WERI-Rb-1 (cell line): ENCODE data around the gene WFDC8.

ENCODE experiments used
- DNase-seq: peaks from one replicate; pipeline ENCODE4 v3.0.0-alpha.2; 2020
- H3K27ac ChIP-seq: fragments of 250-450 bp; sonication (Bioruptor Pico); 2 replicates; pipeline ENCODE4 v1.5.1; 2020; ENCODE audit warnings: mild to moderate bottlenecking, moderate library complexity
- H3K27me3 ChIP-seq: fragments of 250-450 bp; sonication (Bioruptor Pico); 2 replicates; pipeline ENCODE4 v1.5.1; 2021; ENCODE audit warnings: mild to moderate bottlenecking, low read depth, moderate library complexity; ENCODE audit not compliant: insufficient read depth, severe bottlenecking
- H3K36me3 ChIP-seq: fragments of 250-450 bp; sonication (Bioruptor Pico); 2 replicates; pipeline ENCODE4 v1.5.1; 2020; ENCODE audit warnings: mild to moderate bottlenecking, moderate library complexity
- H3K4me3 ChIP-seq: 2 replicates; pipeline ENCODE4 v1.5.1; 2011; ENCODE audit warnings: low read depth, mild to moderate bottlenecking, control low read depth, low read length
- H3K9me3 ChIP-seq: fragments of 250-450 bp; sonication (Bioruptor Pico); 2 replicates; pipeline ENCODE4 v1.5.1; 2021; ENCODE audit warnings: mild to moderate bottlenecking, moderate library complexity; ENCODE audit not compliant: severe bottlenecking
- CTCF ChIP-seq: IDR thresholded peaks from 2 replicates; pipeline ENCODE4 v1.5.1; 2011; ENCODE audit warnings: low read depth, mild to moderate bottlenecking, control low read depth, inconsistent platforms, low read length

The WFDC8 gene

DNA sequence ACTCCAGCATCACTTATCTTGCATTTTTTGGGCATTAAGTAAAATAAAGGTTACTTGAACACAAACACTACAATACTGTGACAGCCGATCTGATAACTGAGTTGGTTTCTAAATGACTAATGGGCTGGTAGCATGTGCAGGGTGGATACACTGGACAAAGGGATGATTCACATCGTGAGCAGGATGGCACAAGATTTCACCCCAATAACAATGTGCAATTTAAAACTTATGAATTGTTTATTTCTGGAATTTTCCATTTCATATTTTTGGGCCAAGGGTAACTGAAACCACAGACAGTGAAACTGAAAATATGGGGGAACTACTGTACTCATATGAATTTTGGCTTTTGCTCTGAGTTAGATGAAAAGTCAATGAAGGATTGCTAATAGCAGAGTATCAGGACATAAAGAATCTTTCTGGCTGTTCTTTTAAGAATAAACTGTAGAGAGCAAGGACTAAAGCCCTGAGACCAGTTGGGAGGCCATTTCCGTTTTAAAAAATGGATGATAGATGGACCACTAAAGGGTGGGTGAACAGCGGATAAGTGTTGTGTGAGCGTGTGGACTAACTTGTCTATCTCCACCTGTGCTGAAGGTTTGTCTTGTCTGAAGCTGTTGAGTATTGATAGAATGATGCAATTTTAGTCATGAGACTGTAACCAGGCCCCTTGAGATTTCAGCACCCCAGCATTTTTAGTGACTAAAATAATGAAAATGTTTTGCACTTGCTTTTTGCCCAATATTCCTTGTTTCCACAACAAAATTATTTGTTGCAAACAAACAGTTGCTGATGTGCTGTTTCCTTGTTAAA lies 71.9 kb downstream of the WFDC8 start:
- Histone ChIP-seq H3K36me3 (no peaks in the 10 kb centered on the region), H3K27ac (no peak overlapping the region), H3K27me3 (no peaks in the 10 kb centered on the region), H3K4me3 (no peak overlapping the region), H3K9me3 (no peaks in the 10 kb centered on the region)
- no peak for DNase-seq
- no peak for TF ChIP-seq CTCF

- no peak overlapping the region for H3K4me3 ChIP-seq
- no peak for DNase-seq
- no peak overlapping the region for H3K27ac ChIP-seq
- no peaks in the 10 kb centered on the region for H3K36me3 ChIP-seq
- no peaks in the 10 kb centered on the region for H3K27me3 ChIP-seq
- TF ChIP-seq CTCF: no peak
- H3K9me3 ChIP-seq: no peaks in the 10 kb centered on the region
These were observed 72.7 kb downstream of the WFDC8 start for GRCh38 chr20:45506398-45506797.

DNA sequence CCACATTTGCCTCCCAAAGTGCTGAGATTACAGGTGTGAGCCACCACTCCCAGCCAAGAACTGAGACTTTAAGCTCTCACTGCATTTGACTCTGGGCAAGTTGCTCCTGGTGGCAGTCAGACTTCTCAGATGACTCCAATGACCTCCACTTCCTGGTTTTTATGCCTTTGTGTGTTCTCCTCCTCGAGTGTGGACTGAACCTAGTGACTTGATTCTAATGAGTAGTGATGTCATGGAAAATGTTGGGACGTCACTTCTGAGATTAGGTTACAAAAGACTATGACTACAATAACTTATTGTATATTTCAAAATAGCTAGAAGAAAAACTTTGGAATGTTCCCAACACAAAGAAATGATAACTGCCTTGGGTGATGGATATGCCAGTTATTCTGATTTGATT lies 75.7 kb downstream of the WFDC8 start:
- Histone ChIP-seq H3K36me3 (no peaks in the 10 kb centered on the region), H3K27me3 (no peaks in the 10 kb centered on the region), H3K9me3 (no peaks in the 10 kb centered on the region), H3K27ac (no peak overlapping the region), H3K4me3 (no peak overlapping the region)
- no peak for TF ChIP-seq CTCF
- DNase-seq: no peak

DNA sequence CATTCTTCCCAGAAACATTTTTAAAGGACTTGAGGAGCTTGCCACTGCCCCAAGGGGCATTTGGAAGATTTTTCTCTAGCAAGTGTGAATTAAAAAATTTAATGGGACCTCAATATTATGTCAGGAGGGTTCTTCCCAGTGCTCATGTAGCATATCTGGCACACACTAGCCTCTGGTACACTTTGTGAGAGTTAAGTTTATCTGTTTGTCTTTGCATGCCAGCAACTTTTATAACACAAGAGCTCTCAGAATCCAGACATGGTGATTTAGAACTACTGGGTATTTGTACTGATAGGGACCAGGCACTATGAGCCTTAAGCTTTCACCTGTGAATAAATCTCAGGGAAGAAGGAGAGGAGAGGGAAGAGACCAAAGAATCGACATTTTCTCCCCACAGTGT lies 76.5 kb downstream of the WFDC8 start:
- no peak for DNase-seq
- Histone ChIP-seq H3K9me3 (no peaks in the 10 kb centered on the region), H3K4me3 (no peak overlapping the region), H3K27ac (no peak overlapping the region), H3K27me3 (no peaks in the 10 kb centered on the region), H3K36me3 (no peaks in the 10 kb centered on the region)
- no peak for TF ChIP-seq CTCF
